Peyer's patch (tissue), 4 donors: Measurements from ENCODE around the gene TNFAIP1. TPM values are rescaled to one million over a fixed set of nuclear protein-coding genes. Genes with fewer than 3 reads are reported as not detected.

ENCODE experiments used
- DNase-seq, 3 donors: peaks; one replicate each; pipeline ENCODE4 v3.0.0-alpha.2; 2017 to 2019
- H3K27ac ChIP-seq, 4 donors: fragments of 200-600 bp; sonication (generic); one replicate each; pipeline ENCODE4 v1.5.1; 2016 to 2019
- H3K27me3 ChIP-seq, 2 donors: fragments of 200-600 bp; sonication (generic); one replicate each; pipeline ENCODE4 v1.5.1; 2019
- H3K36me3 ChIP-seq, 3 donors: fragments of 200-600 bp; sonication (generic); one replicate each; pipeline ENCODE4 v1.5.1; 2016 to 2019
- H3K4me1 ChIP-seq, 4 donors: fragments of 200-600 bp; sonication (generic); one replicate each; pipeline ENCODE4 v1.5.1; 2016 to 2019
- H3K4me3 ChIP-seq, 4 donors: fragments of 200-600 bp; sonication (generic); 1 replicate in 3 of 4; 2 replicates in 1 of 4; pipeline ENCODE4 v1.5.1; 2016 to 2019; ENCODE audit warnings: mild to moderate bottlenecking in 1 of 4
- H3K9me3 ChIP-seq, 4 donors: fragments of 200-600 bp; sonication (generic); one replicate each; pipeline ENCODE4 v1.5.1; 2016 to 2019; ENCODE audit warnings: mild to moderate bottlenecking in 1 of 4
- CTCF ChIP-seq, 6 experiments: fragments of 450-650 bp in 4 of 6; fragments of 200-600 bp in 2 of 6; sonication (generic) in 1 of 6; IDR thresholded peaks; one replicate each; pipeline ENCODE4 v1.5.1; 2017 to 2019; ENCODE audit warnings: antibody characterized with exemption in 6 of 6, mild to moderate bottlenecking in 3 of 6, moderate library complexity in 1 of 6
- POLR2A ChIP-seq, 2 donors: fragments of 450-650 bp; IDR thresholded peaks; one replicate each; pipeline ENCODE4 v1.5.1; 2017; ENCODE audit warnings: antibody characterized with exemption in 2 of 2, mild to moderate bottlenecking in 2 of 2, moderate library complexity in 2 of 2
- total RNA-seq, 4 donors: library from RNA; depleted of rRNA; stranded (reverse); fragments of >200 nt; gene quantifications; one replicate each; pipeline ENCODE4 v1.1.0, GENCODE V29; 2016

Gene TNFAIP1
- total RNA-seq, 4 donors from 2014 or later, result 28.9 to 36.3 (median 31.1) TPM

DNA sequence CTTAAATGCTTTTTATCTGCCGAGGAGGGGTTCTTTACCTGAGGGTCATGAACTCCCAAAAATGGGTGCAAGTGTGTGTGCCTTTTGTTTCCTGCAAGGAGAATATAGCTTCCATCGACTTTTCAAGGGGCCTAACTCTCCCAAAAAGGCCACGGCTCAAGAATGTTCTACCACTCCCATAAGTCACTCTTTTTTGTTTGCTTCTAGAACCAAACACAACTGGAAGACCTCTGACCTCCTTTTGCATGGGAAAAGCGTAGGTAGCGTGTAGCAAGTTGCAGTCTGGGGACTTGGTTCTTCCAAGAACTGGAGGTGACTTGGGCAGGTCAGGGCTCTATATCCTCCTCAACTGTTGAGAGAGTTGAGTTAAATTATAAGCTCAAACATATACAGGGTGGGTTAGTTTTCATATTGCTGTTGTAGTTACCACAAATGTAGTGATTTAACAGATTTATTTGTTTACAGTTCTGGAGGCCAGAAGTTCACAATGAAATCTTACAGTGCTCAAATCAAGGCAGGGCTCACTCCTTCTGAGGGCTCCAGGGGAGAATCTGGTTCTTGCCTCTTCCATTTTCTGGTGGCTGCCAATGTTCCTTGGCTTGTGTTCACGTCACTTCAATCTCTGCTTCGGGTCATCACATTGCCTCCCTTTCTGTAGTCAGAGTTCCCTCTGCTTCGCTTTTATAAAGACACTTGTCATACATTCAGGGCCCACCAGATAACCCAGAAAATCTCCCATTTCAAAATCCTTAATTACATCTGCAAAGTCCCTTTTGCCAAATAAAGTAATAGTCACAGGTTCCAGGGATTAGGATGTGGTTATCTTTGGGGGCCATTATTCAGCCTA is 15.1 kb upstream of the TNFAIP1 start:
- Histone ChIP-seq H3K27me3 (no peaks in the 10 kb centered on the region), H3K36me3 (no peaks in the 10 kb centered on the region), H3K9me3 (no peaks in the 10 kb centered on the region), H3K4me1 (peaks cover 0 to 19% (median 8%) of the 10 kb centered on the region in 4 donors), H3K4me3 (no peak overlapping the region), H3K27ac (no peak overlapping the region)
- no peak for DNase-seq
- no peak for TF ChIP-seq CTCF (IDR thresholded peaks at IDR 0.05)
- TF ChIP-seq POLR2A (IDR thresholded peaks at IDR 0.05), result no peak

DNA sequence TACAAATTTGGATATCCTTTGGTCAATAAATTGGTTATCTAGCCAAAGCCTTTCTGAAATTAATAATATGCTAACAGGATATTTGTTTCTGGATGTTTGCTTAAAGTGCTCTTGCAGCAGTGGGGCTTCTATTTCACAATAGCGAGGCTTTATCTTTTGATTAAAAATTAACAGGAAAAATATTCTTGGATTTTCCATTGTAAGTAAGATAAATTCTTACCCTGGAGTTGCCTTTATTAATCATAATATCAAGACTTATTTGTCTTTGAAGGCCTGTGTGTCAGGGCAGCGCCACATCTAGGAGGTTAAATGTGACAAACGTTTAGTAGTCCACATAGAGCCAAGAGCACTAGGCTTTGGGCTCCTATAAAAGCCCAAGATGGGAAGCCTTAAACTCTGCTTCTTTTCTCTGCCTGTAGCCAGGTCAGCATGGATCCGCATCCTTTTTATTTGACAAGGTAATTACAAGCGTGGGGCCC is 11.3 kb upstream of the TNFAIP1 start:
- no peaks in the 10 kb centered on the region for H3K9me3 ChIP-seq
- TF ChIP-seq CTCF (IDR thresholded peaks at IDR 0.05), result no peak
- TF ChIP-seq POLR2A (IDR thresholded peaks at IDR 0.05), result no peak
- peak in 1 of 3 donors; percentile 10 for DNase-seq
- H3K4me3 ChIP-seq, result no peak overlapping the region
- H3K36me3 ChIP-seq, result peaks cover 0 to 16% (median 0%) of the 10 kb centered on the region in 3 donors
- H3K27ac ChIP-seq, result no peak overlapping the region
- peaks cover 0 to 11% (median 4%) of the 10 kb centered on the region in 4 donors for H3K4me1 ChIP-seq
- H3K27me3 ChIP-seq, result no peaks in the 10 kb centered on the region

DNA sequence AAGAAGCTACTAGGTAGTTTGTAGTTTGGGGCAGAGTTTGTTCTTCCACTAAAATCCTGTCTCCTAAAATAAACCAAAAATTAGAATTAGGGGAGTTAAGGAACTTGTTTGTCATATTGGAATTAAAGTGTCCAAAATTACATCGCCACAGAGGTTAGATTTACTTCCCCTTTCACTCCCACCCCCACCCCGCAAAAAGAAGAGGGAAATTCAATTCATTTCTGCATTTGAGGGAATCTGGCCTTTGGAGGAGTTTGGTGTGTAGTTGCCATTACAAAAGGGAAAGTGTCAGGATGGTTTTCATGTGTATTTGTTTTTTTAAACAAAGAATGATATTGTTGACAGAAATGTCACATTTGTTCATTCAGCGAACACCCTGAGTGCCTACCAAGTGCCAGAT is 10.8 kb upstream of the TNFAIP1 start:
- Histone ChIP-seq H3K4me1 (peaks cover 0 to 7% (median 2%) of the 10 kb centered on the region in 4 donors), H3K27ac (no peak overlapping the region), H3K36me3 (peaks cover 0 to 20% (median 0%) of the 10 kb centered on the region in 3 donors), H3K9me3 (no peaks in the 10 kb centered on the region), H3K4me3 (no peak overlapping the region), H3K27me3 (no peaks in the 10 kb centered on the region)
- no peak for TF ChIP-seq POLR2A (IDR thresholded peaks at IDR 0.05)
- TF ChIP-seq CTCF (IDR thresholded peaks at IDR 0.05), result no peak
- no peak for DNase-seq

GRCh38 chr17:28325211-28325610 is 10.3 kb upstream of the TNFAIP1 start:
- Histone ChIP-seq H3K9me3 (no peaks in the 10 kb centered on the region), H3K27me3 (no peaks in the 10 kb centered on the region), H3K27ac (no peak overlapping the region), H3K4me1 (peaks cover 0 to 2% (median 0%) of the 10 kb centered on the region in 4 donors), H3K4me3 (no peak overlapping the region), H3K36me3 (peaks cover 0 to 24% (median 0%) of the 10 kb centered on the region in 3 donors)
- TF ChIP-seq CTCF (IDR thresholded peaks at IDR 0.05) (no peak), POLR2A (IDR thresholded peaks at IDR 0.05) (no peak)
- DNase-seq, result peak in 1 of 3 donors; percentile 8

DNA sequence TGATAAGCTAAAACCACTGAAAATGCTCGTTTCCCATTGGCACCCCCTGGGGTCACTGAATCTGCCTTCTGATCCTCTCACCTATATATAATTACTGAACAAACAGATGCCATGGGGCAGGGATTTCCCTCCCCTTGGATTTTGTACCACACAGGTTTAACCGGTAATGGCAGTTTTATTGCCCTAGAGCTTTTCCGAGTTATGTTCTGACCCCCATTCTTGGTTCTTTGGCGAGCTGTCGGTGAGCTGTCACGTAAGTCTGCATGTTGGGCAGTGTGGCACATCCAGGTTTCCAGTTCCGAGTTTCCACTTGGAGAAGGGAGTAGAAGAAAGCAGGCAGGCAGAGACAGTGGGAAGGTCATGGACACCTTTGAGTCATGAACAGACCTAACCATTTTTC is 9.4 kb upstream of the TNFAIP1 start:
- Histone ChIP-seq H3K4me1 (no peaks in the 10 kb centered on the region), H3K27me3 (no peaks in the 10 kb centered on the region), H3K4me3 (no peak overlapping the region), H3K36me3 (peaks cover 0 to 33% (median 0%) of the 10 kb centered on the region in 3 donors), H3K27ac (no peak overlapping the region), H3K9me3 (no peaks in the 10 kb centered on the region)
- TF ChIP-seq POLR2A (IDR thresholded peaks at IDR 0.05) (no peak), CTCF (IDR thresholded peaks at IDR 0.05) (no peak)
- peak in 1 of 3 donors; percentile 1 for DNase-seq
